ENCODE data around the gene RAD51B. TPM values are rescaled to one million over a fixed set of nuclear protein-coding genes. Genes with fewer than 3 reads are reported as not detected.

Gene RAD51B
- total RNA-seq, 1 experiment from 2014 or later: 14.2 TPM

GRCh38 chr14:68668028-68668427 is 848.4 kb downstream of the RAD51B start (continued):
- TF ChIP-seq ESRRA (CRISPR knock-in tag; IDR thresholded peaks at IDR 0.05; ENCODE audit: borderline replicate concordance): no peak
- no peak for TF ChIP-seq E2F5 (CRISPR knock-in tag; IDR thresholded peaks at IDR 0.05)
- TF ChIP-seq ZNF396 (CRISPR knock-in tag; IDR thresholded peaks at IDR 0.05; ENCODE audit: borderline replicate concordance): no peak
- TF ChIP-seq ATF1 (CRISPR knock-in tag; IDR thresholded peaks at IDR 0.05): no peak
- no peak for TF ChIP-seq E2F1 (CRISPR knock-in tag; IDR thresholded peaks at IDR 0.05)
- TF ChIP-seq ETV6 (CRISPR knock-in tag; IDR thresholded peaks at IDR 0.05): no peak
- TF ChIP-seq ZSCAN18 (CRISPR knock-in tag; IDR thresholded peaks at IDR 0.05): no peak
- TF ChIP-seq ELF4 (CRISPR knock-in tag; IDR thresholded peaks at IDR 0.05; ENCODE audit: low read depth): no peak
- TF ChIP-seq ZNF423 (CRISPR knock-in tag; IDR thresholded peaks at IDR 0.05): no peak
- no peak for TF ChIP-seq JAZF1 (CRISPR knock-in tag; IDR thresholded peaks at IDR 0.05)
- TF ChIP-seq, protein P1, sequence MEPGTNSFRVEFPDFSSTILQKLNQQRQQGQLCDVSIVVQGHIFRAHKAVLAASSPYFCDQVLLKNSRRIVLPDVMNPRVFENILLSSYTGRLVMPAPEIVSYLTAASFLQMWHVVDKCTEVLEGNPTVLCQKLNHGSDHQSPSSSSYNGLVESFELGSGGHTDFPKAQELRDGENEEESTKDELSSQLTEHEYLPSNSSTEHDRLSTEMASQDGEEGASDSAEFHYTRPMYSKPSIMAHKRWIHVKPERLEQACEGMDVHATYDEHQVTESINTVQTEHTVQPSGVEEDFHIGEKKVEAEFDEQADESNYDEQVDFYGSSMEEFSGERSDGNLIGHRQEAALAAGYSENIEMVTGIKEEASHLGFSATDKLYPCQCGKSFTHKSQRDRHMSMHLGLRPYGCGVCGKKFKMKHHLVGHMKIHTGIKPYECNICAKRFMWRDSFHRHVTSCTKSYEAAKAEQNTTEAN (CRISPR knock-in tag; IDR thresholded peaks at IDR 0.05): no peak
- no peak for TF ChIP-seq FOXK1 (CRISPR knock-in tag; IDR thresholded peaks at IDR 0.05)
- no peak for TF ChIP-seq AFF4 (CRISPR knock-in tag; IDR thresholded peaks at IDR 0.05; ENCODE audit: borderline replicate concordance)
- no peak for TF ChIP-seq NR1H2 (CRISPR knock-in tag; IDR thresholded peaks at IDR 0.05)
- TF ChIP-seq AR (CRISPR knock-in tag; IDR thresholded peaks at IDR 0.05): no peak

DNA sequence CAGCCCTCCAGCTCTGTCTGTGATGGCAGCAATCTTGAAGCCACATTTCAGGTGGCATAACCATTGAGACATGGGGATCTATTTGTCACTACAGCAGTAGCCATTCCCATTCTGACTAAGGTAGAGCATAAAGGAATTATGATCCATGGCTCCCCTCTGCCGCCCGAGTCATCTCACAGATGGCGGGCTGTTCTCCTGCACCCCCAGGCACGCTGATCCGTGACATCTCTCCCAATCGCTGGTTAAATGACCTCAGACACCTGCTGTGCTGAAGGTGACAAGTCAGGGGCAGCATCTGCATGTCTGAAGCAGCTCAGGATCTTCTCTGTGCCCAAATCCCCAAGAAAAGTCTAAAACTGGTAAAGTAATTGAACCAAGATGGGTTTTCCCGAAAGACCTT is 849.0 kb downstream of the RAD51B start:
- no peak overlapping the region for H3K4me3 Mint-ChIP-seq
- peaks cover 8% of the 10 kb centered on the region for H3K9me3 Mint-ChIP-seq
- no peak for ATAC-seq
- DNase-seq (ENCODE audit: low spot score): no peak
- no peaks in the 10 kb centered on the region for H3K27me3 Mint-ChIP-seq (ENCODE audit: low read depth)
- peaks cover 7% of the 10 kb centered on the region; the same call in 1 of the 2 replicates for H3K4me1 Mint-ChIP-seq
- POLR2A ChIA-PET: no interaction called here
- H3K36me3 Mint-ChIP-seq: no peaks in the 10 kb centered on the region
- H3K27ac Mint-ChIP-seq: no peak overlapping the region
- CTCF ChIA-PET: no interaction called here
- TF ChIP-seq SMAD4 (CRISPR knock-in tag; IDR thresholded peaks at IDR 0.05) (no peak), ATF2 (CRISPR knock-in tag; IDR thresholded peaks at IDR 0.05; ENCODE audit: borderline replicate concordance, low read depth) (no peak), RELA (CRISPR knock-in tag; IDR thresholded peaks at IDR 0.05; ENCODE audit: borderline replicate concordance) (no peak), NR2C2 (CRISPR knock-in tag; IDR thresholded peaks at IDR 0.05) (no peak), ERG (CRISPR knock-in tag; IDR thresholded peaks at IDR 0.05) (no peak)
